Activated CD4-positive, alpha-beta T cell treated with anti-CD3 and anti-CD28 coated beads for 36 hours (primary cell): ENCODE data around the gene PAIP2. TPM values are rescaled to one million over a fixed set of nuclear protein-coding genes. Genes with fewer than 3 reads are reported as not detected.

ENCODE experiments used
- ATAC-seq: fragments of 200-7000 bp; cut with Tn5 transposase; one replicate; pipeline ENCODE4 v1.10.0; 2021; ENCODE audit warnings: mild to moderate bottlenecking, moderate library complexity
- CTCF ChIA-PET: fragments of 350-600 bp; sonication (Branson Sonifier 250); formaldehyde crosslinking; loops from one replicate; lab custom pipeline; 2021; ENCODE audit warnings: antibody characterized with exemption; lab: Charles Lee
- POLR2A ChIA-PET: fragments of 350-600 bp; sonication (Branson Sonifier 250); formaldehyde crosslinking; loops from one replicate; lab custom pipeline; 2021; ENCODE audit warnings: antibody characterized with exemption, inconsistent platforms; lab: Charles Lee
- DNase-seq: peaks from one replicate; pipeline ENCODE4 v3.0.0-alpha.2; 2020
- H3K27ac Mint-ChIP-seq: one replicate; pipeline ENCODE4 v1.8.0; 2021; ENCODE audit warnings: mixed read lengths
- H3K27me3 Mint-ChIP-seq: one replicate; pipeline ENCODE4 v1.8.0; 2021; ENCODE audit warnings: mixed read lengths
- H3K36me3 Mint-ChIP-seq: one replicate; pipeline ENCODE4 v1.8.0; 2021; ENCODE audit warnings: low read depth, mixed read lengths
- H3K4me1 Mint-ChIP-seq: one replicate; pipeline ENCODE4 v1.8.0; 2021; ENCODE audit warnings: mixed read lengths
- H3K4me3 Mint-ChIP-seq: one replicate; pipeline ENCODE4 v1.8.0; 2021; ENCODE audit warnings: mild to moderate bottlenecking, moderate library complexity, mixed read lengths
- H3K9me3 Mint-ChIP-seq: one replicate; pipeline ENCODE4 v1.8.0; 2021; ENCODE audit warnings: low read depth, mixed read lengths
- intact Hi-C, 2 experiments: fragments of 100-400 bp; cut with DNase I in 1 of 2; cut with micrococcal nuclease in 1 of 2; formaldehyde crosslinking; loops; one replicate each; pipeline versions ENCODE4 v1.14.2 to v1.15.1; 2022 to 2024; cut with DNase I, micrococcal nuclease
- total RNA-seq, 2 experiments: library from RNA; stranded (reverse); gene quantifications; one replicate each; pipeline ENCODE4 v1.2.3, GENCODE V29; 2021

PAIP2 gene
- total RNA-seq, 2 experiments from 2014 or later: 101 to 126 TPM

DNA sequence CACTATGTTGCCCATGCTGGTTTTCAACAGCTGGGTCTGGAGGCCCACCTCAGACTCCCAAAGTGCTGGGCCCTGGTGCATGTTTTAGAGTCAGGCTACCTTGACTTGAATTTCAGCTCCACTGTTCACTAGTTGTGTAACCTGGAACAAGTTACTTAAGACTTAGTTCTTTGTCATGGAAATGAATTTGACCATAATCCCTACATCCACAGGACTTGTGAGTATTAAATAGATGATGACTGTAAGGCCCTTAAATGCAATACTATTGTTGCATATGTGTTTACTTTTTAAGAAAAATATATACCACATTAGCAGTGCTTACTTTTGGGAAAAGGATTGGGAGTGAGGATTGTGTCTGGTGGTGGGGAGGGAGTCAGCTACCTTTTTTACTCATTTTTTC, 16.4 kb downstream of the PAIP2 start:
- no peak for DNase-seq
- Mint-ChIP-seq H3K4me1 (peaks cover 23% of the 10 kb centered on the region), H3K27me3 (no peaks in the 10 kb centered on the region), H3K4me3 (no peak overlapping the region), H3K36me3 (peaks cover 15% of the 10 kb centered on the region), H3K9me3 (no peaks in the 10 kb centered on the region), H3K27ac (no peak overlapping the region)
- CTCF ChIA-PET: interaction anchor here (0.7 kb wide), 1 partner anchor 16 kb away, joined by 4 read pairs; the partner anchor contains the start of gene PAIP2
- no peak for ATAC-seq
- intact Hi-C loops: no loop called here
- POLR2A ChIA-PET: interaction anchor here (0.6 kb wide), 1 partner anchor 10 kb away, joined by 4 read pairs; no protein-coding TSS in a partner anchor

DNA sequence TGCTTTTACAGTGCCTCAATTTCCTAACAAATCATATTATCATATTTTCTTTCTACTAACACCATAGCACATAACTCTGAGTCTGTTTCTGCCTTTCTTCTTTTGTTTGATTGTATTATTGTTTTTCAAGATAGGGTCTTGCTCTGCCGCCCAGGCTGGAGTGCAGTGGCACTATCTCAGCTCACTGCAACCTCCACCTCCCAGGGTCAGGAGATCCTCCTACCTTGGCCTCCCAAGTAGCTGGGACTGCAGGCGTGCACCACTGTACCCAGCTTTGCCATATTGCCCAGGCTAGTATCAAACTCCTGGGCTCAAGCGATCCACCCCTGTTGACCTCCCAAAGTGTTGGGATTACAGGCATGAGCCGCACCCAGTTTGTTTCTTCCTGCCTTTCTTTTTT, 18.7 kb downstream of the PAIP2 start:
- POLR2A ChIA-PET: no interaction called here
- H3K27ac Mint-ChIP-seq: no peak overlapping the region
- no peak overlapping the region for H3K4me3 Mint-ChIP-seq
- CTCF ChIA-PET: no interaction called here
- no peaks in the 10 kb centered on the region for H3K9me3 Mint-ChIP-seq
- intact Hi-C loops: loop anchor here in 1 of 2 experiments (10.0 kb wide), 1 partner anchor 536 kb away; no protein-coding TSS in a partner anchor
- no peak for ATAC-seq
- peaks cover 25% of the 10 kb centered on the region for H3K36me3 Mint-ChIP-seq
- no peaks in the 10 kb centered on the region for H3K27me3 Mint-ChIP-seq
- DNase-seq: no peak
- peaks cover 24% of the 10 kb centered on the region for H3K4me1 Mint-ChIP-seq

DNA sequence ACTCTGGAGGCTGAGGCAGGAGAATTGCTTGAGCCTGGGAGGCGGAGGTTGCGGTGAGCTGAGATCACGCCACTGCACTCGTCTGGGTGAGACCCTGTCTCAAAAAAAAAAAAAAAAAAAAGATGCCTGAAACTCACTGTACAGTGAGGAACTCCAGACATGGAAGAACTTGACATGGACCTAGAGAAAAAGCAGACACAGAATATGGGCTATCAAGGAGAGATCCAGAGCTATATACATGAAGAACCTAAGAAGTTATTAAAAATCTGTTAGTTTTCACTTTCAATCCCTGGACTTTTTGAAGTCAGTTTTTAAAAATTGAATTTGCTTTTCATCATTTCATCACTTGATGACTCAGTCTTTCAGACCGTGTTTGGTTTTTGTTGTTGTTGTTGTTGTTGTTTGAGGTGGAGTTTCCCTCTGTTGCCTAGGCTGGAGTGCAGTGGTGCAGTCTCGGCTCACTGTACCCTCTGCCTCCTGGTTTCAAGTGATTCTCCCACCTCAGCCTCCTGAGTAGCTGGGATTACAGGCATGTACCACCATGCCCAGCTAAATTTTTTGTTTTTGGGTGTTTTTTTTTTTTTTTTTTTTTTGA, 20.3 kb downstream of the PAIP2 start:
- H3K27me3 Mint-ChIP-seq: no peaks in the 10 kb centered on the region
- no peak overlapping the region for H3K27ac Mint-ChIP-seq
- peaks cover 20% of the 10 kb centered on the region for H3K4me1 Mint-ChIP-seq
- DNase-seq: no peak
- H3K4me3 Mint-ChIP-seq: no peak overlapping the region
- ATAC-seq: no peak
- H3K36me3 Mint-ChIP-seq: peaks cover 35% of the 10 kb centered on the region
- H3K9me3 Mint-ChIP-seq: no peaks in the 10 kb centered on the region
- CTCF ChIA-PET: interaction anchor here (1.0 kb wide), 2 partner anchors 11 to 28 kb away, joined by 3 read pairs; no protein-coding TSS in a partner anchor
- intact Hi-C loops: loop anchor here in 1 of 2 experiments (10.0 kb wide), 1 partner anchor 537 kb away; no protein-coding TSS in a partner anchor
- POLR2A ChIA-PET: no interaction called here

DNA sequence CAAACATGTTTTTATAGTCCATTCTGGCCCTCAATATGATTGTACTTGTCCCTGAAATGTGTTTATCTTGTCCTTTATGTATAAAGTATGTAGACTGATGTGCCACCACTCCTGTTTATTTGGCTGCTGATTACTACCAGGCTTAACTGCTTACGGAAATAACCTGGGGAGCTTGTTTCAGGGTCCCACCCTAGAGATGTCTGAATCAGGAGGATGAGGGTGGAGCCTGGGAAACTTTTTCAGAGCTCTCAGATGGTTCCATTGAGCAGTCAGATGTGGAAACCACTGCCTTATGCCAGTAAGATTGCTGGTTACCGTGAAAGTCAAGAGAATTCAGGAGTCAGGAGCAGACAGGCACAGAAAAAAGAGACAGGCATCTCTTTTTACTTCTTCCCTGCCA, 22.3 kb downstream of the PAIP2 start:
- Mint-ChIP-seq H3K36me3 (peaks cover 33% of the 10 kb centered on the region), H3K27me3 (no peaks in the 10 kb centered on the region), H3K4me1 (peaks cover 13% of the 10 kb centered on the region), H3K4me3 (no peak overlapping the region), H3K9me3 (no peaks in the 10 kb centered on the region), H3K27ac (peak overlapping the region; percentile 29)
- CTCF ChIA-PET: interaction anchor here (1.3 to 2.1 kb wide), 2 partner anchors 22 to 38 kb away, joined by 3 to 10 read pairs; partner anchors contain the start of gene PAIP2
- ATAC-seq (peak; percentile 42), DNase-seq (no peak)
- intact Hi-C loops: loop anchor here in 1 of 2 experiments (10.0 kb wide), 1 partner anchor 539 kb away; no protein-coding TSS in a partner anchor
- POLR2A ChIA-PET: interaction anchor here (0.6 kb wide), 1 partner anchor 27 kb away, joined by 5 read pairs; no protein-coding TSS in a partner anchor

DNA sequence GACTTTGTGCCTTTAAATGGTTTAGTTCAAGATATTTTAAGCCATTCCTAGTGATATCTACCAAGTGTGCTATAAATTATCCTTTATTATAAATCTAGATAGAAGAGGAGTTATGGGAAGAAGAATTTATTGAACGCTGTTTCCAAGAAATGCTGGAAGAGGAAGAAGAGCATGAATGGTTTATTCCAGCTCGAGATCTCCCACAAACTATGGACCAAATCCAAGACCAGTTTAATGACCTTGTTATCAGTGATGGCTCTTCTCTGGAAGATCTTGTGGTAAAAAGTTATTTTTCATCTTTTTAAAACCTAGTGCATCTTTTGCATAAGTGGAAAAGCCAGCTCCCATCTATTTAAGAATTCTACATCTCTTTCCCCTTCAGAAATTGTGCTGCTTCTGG, 22.8 kb downstream of the PAIP2 start:
- Mint-ChIP-seq H3K27me3 (no peaks in the 10 kb centered on the region), H3K9me3 (no peaks in the 10 kb centered on the region), H3K27ac (peak overlapping the region; percentile 29), H3K4me3 (no peak overlapping the region), H3K4me1 (peaks cover 13% of the 10 kb centered on the region), H3K36me3 (peaks cover 33% of the 10 kb centered on the region)
- ChIA-PET CTCF (interaction anchor here (0.8 to 2.1 kb wide), 3 partner anchors 9 to 38 kb away, joined by 3 to 10 read pairs (median 3); partner anchors contain the start of gene PAIP2), POLR2A (no interaction called here)
- ATAC-seq (no peak), DNase-seq (no peak)
- intact Hi-C loops: loop anchor here in 1 of 2 experiments (10.0 kb wide), 1 partner anchor 540 kb away; no protein-coding TSS in a partner anchor

DNA sequence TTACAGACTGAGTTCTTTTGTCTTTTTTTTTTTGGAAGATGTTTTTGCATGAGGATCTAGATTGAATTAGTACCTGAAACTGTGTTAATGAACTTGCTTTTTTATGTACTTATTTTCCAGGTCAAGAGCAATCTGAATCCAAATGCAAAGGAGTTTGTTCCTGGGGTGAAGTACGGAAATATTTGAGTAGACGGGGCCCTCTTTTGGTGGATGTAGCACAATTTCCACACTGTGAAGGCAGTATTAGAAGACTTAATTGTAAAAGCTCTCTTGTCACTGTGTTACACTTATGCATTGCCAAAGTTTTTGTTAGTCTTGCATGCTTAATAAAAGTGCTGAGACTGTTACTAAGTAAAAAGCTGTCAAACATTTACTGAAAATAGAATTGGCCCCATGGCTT, 27.0 kb downstream of the PAIP2 start:
- Mint-ChIP-seq H3K4me1 (peaks cover 17% of the 10 kb centered on the region), H3K9me3 (no peaks in the 10 kb centered on the region), H3K27me3 (no peaks in the 10 kb centered on the region), H3K36me3 (peaks cover 38% of the 10 kb centered on the region), H3K4me3 (no peak overlapping the region), H3K27ac (no peak overlapping the region)
- DNase-seq (no peak), ATAC-seq (no peak)
- ChIA-PET CTCF (interaction anchor here (0.6 to 1.1 kb wide), 3 partner anchors 23 to 137 kb away, joined by 3 to 4 read pairs (median 4); no protein-coding TSS in a partner anchor), POLR2A (interaction anchor here (0.6 kb wide), 1 partner anchor 71 kb away, joined by 4 read pairs; no protein-coding TSS in a partner anchor)
- intact Hi-C loops: loop anchor here in 1 of 2 experiments (10.0 kb wide), 1 partner anchor 544 kb away; no protein-coding TSS in a partner anchor

DNA sequence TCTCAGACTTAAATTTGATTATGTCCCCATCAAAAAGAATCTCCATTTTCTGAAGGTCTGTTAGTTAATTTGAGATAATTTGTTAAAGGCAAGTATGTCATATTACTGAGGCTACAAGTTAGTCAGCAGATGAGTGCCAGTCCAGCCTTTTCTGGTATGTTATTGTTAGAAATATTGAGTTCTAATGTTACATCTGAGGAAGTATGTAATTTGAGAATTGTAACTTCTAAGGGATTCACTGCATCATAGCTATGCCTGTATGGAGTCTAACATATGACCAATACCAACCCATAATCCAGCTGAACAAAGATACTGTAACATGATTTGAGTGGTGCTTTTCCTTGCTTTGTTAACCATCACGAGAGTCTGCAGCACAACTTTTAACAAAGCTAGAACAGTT, 27.5 kb downstream of the PAIP2 start:
- no peak overlapping the region for H3K4me3 Mint-ChIP-seq

DNA sequence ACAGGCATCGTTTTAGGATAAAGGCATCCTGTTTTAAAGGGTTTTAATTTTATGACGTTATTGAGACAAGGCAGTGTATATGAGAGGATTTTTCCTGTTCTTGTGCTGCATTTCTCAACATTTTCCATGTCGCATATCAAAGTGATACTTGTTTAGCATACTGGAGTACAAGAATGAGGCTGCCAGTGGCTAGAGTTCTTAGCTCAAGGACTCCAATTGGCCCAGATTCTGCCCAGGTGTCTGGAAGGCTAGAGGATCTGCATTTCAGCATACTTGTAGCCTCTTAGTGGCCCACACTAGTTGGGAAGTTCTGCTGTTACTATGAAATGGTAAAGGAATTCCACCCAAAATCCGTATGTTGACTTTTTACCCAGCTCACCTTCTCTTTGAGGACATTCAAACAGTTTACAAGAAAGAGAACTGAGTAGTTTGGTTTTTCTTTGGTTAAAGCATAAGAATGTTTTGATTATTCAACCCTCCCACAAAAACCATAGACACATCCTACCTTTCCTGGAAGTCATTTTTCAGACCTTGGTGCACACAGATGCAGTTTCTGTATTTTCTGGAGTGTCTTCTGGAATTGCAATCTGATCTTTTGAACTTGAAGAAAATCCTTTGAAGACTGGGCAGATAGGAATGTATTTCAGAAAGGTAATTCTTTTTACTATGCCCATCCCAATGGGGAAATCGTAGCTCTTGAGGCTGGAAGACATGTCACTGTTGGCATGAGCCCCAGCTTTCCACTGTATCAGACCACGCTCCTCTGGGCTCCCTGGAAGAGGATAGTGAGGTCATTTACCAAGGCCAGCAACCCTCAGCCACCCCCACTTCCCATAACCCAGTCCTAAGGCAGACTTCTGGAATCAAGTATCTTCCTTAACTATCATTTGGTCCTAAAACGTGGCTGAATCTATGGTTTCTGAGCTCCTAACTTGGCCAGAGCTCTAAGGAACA, 30.1 kb downstream of the PAIP2 start:
- CTCF ChIA-PET: interaction anchor here (0.6 to 2.2 kb wide), 3 partner anchors 17 to 49 kb away, joined by 3 to 8 read pairs (median 4); partner anchors contain the start of gene MZB1
- no peaks in the 10 kb centered on the region for H3K27me3 Mint-ChIP-seq
- peak overlapping the region; percentile 64 for H3K27ac Mint-ChIP-seq
- intact Hi-C loops: no loop called here
- POLR2A ChIA-PET: interaction anchor here (0.6 kb wide), 1 partner anchor 38 kb away, joined by 7 read pairs; no protein-coding TSS in a partner anchor
- DNase-seq: no peak
- peaks cover 12% of the 10 kb centered on the region for H3K4me1 Mint-ChIP-seq
- no peak overlapping the region for H3K4me3 Mint-ChIP-seq
- H3K9me3 Mint-ChIP-seq: no peaks in the 10 kb centered on the region
- peaks cover 16% of the 10 kb centered on the region for H3K36me3 Mint-ChIP-seq
- peak; percentile 52 for ATAC-seq

More for the DNA sequence above, 27.5 kb downstream of the PAIP2 start:
- CTCF ChIA-PET: interaction anchor here (0.6 to 1.1 kb wide), 3 partner anchors 22 to 665 kb away, joined by 3 to 4 read pairs (median 3); no protein-coding TSS in a partner anchor
- POLR2A ChIA-PET: no interaction called here
- H3K27ac Mint-ChIP-seq: no peak overlapping the region
- H3K27me3 Mint-ChIP-seq: no peaks in the 10 kb centered on the region
- ATAC-seq (no peak), DNase-seq (no peak)
- intact Hi-C loops: loop anchor here in 1 of 2 experiments (10.0 kb wide), 1 partner anchor 544 kb away; no protein-coding TSS in a partner anchor
- H3K4me1 Mint-ChIP-seq: peaks cover 12% of the 10 kb centered on the region
- peaks cover 32% of the 10 kb centered on the region for H3K36me3 Mint-ChIP-seq
- no peaks in the 10 kb centered on the region for H3K9me3 Mint-ChIP-seq

DNA sequence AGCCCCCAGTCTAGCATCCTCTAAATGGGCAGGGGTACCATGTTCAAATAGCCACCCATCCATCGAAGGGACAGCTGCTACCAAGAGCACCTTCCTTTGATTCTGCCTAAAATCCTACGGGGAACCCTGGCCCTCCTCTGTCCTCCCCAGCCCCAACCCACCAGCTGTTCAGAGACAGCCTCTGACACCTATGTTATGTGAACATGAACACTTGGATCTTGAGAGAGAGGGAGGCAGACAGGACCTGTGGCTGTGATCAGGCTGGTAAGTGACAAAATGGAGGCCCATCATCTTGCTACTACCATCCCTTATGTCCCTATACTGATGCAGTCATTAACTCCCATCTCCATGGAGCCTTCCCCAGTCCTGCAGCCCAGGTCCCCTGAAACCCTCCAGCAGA, 33.3 kb downstream of the PAIP2 start:
- H3K27ac Mint-ChIP-seq: no peak overlapping the region
- H3K4me1 Mint-ChIP-seq: peaks cover 12% of the 10 kb centered on the region
- no peaks in the 10 kb centered on the region for H3K9me3 Mint-ChIP-seq
- H3K27me3 Mint-ChIP-seq: no peaks in the 10 kb centered on the region
- ChIA-PET POLR2A (no interaction called here), CTCF (interaction anchor here (0.8 to 1.1 kb wide), 2 partner anchors 144 to 223 kb away, joined by 3 read pairs; no protein-coding TSS in a partner anchor)
- intact Hi-C loops: no loop called here
- H3K36me3 Mint-ChIP-seq: peaks cover 10% of the 10 kb centered on the region
- ATAC-seq: no peak
- DNase-seq: no peak
- H3K4me3 Mint-ChIP-seq: no peak overlapping the region

DNA sequence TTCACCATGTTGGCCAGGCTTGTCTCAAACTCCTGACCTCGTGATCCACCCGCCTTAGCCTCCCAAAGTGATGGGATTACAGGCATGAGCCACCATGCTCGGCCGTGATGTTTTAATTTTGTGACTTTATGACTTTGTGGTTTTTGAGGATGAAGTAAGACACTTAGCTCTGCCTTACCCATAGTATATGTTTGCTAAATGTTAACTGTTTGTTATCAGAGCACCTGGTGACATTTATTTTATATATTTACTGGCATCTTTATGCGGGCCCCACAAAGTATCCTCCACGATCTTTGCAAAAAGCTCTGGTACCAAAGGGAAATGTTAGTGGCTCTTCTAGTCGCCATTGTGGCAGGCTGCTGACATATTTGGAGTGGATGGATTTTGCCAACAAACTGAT, 34.7 kb downstream of the PAIP2 start:
- DNase-seq (no peak), ATAC-seq (no peak)
- no peaks in the 10 kb centered on the region for H3K27me3 Mint-ChIP-seq
- H3K27ac Mint-ChIP-seq: no peak overlapping the region
- CTCF ChIA-PET: interaction anchor here (1.1 kb wide), 1 partner anchor 411 kb away, joined by 3 read pairs; no protein-coding TSS in a partner anchor
- intact Hi-C loops: no loop called here
- H3K4me3 Mint-ChIP-seq: no peak overlapping the region
- peaks cover 8% of the 10 kb centered on the region for H3K36me3 Mint-ChIP-seq
- H3K9me3 Mint-ChIP-seq: no peaks in the 10 kb centered on the region
- H3K4me1 Mint-ChIP-seq: peaks cover 9% of the 10 kb centered on the region
- POLR2A ChIA-PET: interaction anchor here (0.6 kb wide), 1 partner anchor 169 kb away, joined by 4 read pairs; no protein-coding TSS in a partner anchor
